HepG2 (cell line): Measurements from ENCODE around the gene EPO. TPM values are rescaled to one million over a fixed set of nuclear protein-coding genes. Genes with fewer than 3 reads are reported as not detected.
"Not testable (repeated sequence)": the region's sequence is repeated elsewhere in the genome, so short reads cannot be mapped to it uniquely, and the experiment has no call there.

ENCODE experiments used
- ATAC-seq: fragments of 200-7000 bp; cut with Tn5 transposase; 3 replicates; pipeline ENCODE4 v1.9.1; 2020; ENCODE audit warnings: mild to moderate bottlenecking, moderate library complexity
- BruUV-seq: library from RNA; stranded (reverse); fragments of 400-500 nt; replicated peaks from 2 replicates; lab custom pipeline; 2021; lab: Mats Ljungman, UMichigan
- CTCF ChIA-PET: fragments of 300-600 bp; formaldehyde crosslinking; extraction: SDS; loops from one replicate; lab custom pipeline; 2021; ENCODE audit warnings: low total read pairs, inconsistent platforms, low intra/inter-chr PET ratio; lab: Yijun Ruan, JAX
- POLR2A ChIA-PET: fragments of 350-600 bp; sonication (Branson Sonifier 250); formaldehyde crosslinking; loops from one replicate; lab custom pipeline; 2020; ENCODE audit warnings: antibody characterized with exemption, inconsistent platforms; lab: Yijun Ruan, JAX
- DNase-seq: peaks from one replicate; pipeline ENCODE4 v3.0.0-alpha.2; 2015; ENCODE audit warnings: low spot score
- FAIRE-seq: peaks from 3 replicates; lab custom pipeline; 2011; peaks lifted over from hg19 to GRCh38; lab: Jason Lieb, UNC
- H2AFZ ChIP-seq: one replicate; pipeline ENCODE4 v1.6.1; 2011; ENCODE audit warnings: low read length, inconsistent platforms
- H3K27ac ChIP-seq: fragments of 300-600 bp; 3 replicates; pipeline ENCODE4 v1.8.0; 2011; ENCODE audit warnings: mixed run types, mild to moderate bottlenecking, mixed read lengths, low read length, inconsistent platforms; ENCODE audit not compliant: insufficient read depth; ENCODE audit errors: extremely low read length
- H3K27me3 ChIP-seq, 2 experiments: fragments of 200-600 bp in 1 of 2; 2 replicates in 1 of 2; 3 replicates in 1 of 2; pipeline versions ENCODE4 v1.6.0 to v1.8.0; 2011; ENCODE audit warnings: low read length in 2 of 2, mild to moderate bottlenecking in 2 of 2, moderate library complexity in 2 of 2, inconsistent platforms in 1 of 2; ENCODE audit not compliant: insufficient read depth in 2 of 2, control insufficient read depth in 1 of 2
- H3K36me3 ChIP-seq, 2 experiments: fragments of 200-600 bp in 1 of 2; replicated peaks in 1 of 2; 2 replicates in 1 of 2; 3 replicates in 1 of 2; pipeline versions ENCODE4 v1.5.1 to v1.8.0; 2011; ENCODE audit warnings: low read length in 2 of 2, inconsistent platforms in 1 of 2; ENCODE audit not compliant: insufficient read depth in 2 of 2, control insufficient read depth in 1 of 2
- H3K4me1 ChIP-seq: 2 replicates; pipeline ENCODE4 v1.5.1; 2012; ENCODE audit warnings: low read length, inconsistent platforms; ENCODE audit not compliant: insufficient read depth
- H3K4me2 ChIP-seq: 2 replicates; pipeline ENCODE4 v1.6.0; 2011; ENCODE audit warnings: low read depth, low read length, inconsistent platforms
- H3K4me3 ChIP-seq, 3 experiments: fragments of 200-600 bp in 1 of 3; sonication (generic), shearing (Covaris generic) in 1 of 3; replicated peaks in 1 of 3; 2 replicates each; pipeline ENCODE4 v1.5.1; 2011 to 2016; ENCODE audit warnings: low read length in 3 of 3, inconsistent platforms in 2 of 3, low read depth in 2 of 3, mild to moderate bottlenecking in 2 of 3, control low read depth in 1 of 3, mixed read lengths in 1 of 3; ENCODE audit not compliant: insufficient read depth in 1 of 3
- H3K79me2 ChIP-seq: one replicate; pipeline ENCODE4 v1.6.1; 2011; ENCODE audit warnings: low read length, inconsistent platforms; ENCODE audit not compliant: insufficient read depth
- H3K9ac ChIP-seq: 2 replicates; pipeline ENCODE4 v1.6.0; 2011; ENCODE audit warnings: mild to moderate bottlenecking, low read depth, low read length, inconsistent platforms; ENCODE audit not compliant: insufficient read depth
- H3K9me3 ChIP-seq: 2 replicates; pipeline ENCODE4 v1.5.1; 2012; ENCODE audit warnings: mild to moderate bottlenecking, low read length
- H4K20me1 ChIP-seq: 2 replicates; pipeline ENCODE4 v1.6.0; 2011; ENCODE audit warnings: inconsistent platforms, mild to moderate bottlenecking, low read length, moderate library complexity; ENCODE audit not compliant: insufficient read depth
- CEBPB ChIP-seq: IDR thresholded peaks from 2 replicates; pipeline ENCODE4 v1.6.1; 2011; ENCODE audit warnings: low read depth, low read length, improper control_type of control experiment, borderline replicate concordance
- STAT6 ChIP-seq: sonication (generic); formaldehyde crosslinking; IDR thresholded peaks from 2 replicates; pipeline ENCODE4 v1.4.0; 2020; ENCODE audit warnings: missing genetic modification reagents, mild to moderate bottlenecking, borderline replicate concordance
- WGBS: methylation state at CpG from one replicate; pipeline ENCODE4 v1.1.6; 2017; ENCODE audit warnings: low lambda C conversion rate; 5-methylcytosine and 5-hydroxymethylcytosine counted together
- in situ Hi-C: cut with HindIII; loops from 2 replicates; pipeline ENCODE4 v1.10.0; 2017; ENCODE audit warnings: low pct_unique_long_range_greater_than_20kb; ENCODE audit not compliant: extremely low pct_ligation_motif_present
- intact Hi-C: fragments of 100-400 bp; cut with micrococcal nuclease; formaldehyde crosslinking; loops from one replicate; pipeline ENCODE4 v1.10.0; 2022; ENCODE audit not compliant: unreplicated experiment
- polyA plus RNA-seq, 8 experiments: library from polyadenylated mRNA; depleted of rRNA in 3 of 8; stranded (reverse) in 7 of 8; unstranded in 1 of 8; fragments of >200 nt; fragmentation: Illumina TruSeq in 4 of 8; extraction: Trizol in 4 of 8; gene quantifications; 2 replicates each; pipeline versions ENCODE4 v1.2.1 to v1.2.3, GENCODE V29; 2011 to 2016; ENCODE audit warnings: low read depth in 4 of 8, missing spikeins in 1 of 8, mixed read lengths in 1 of 8; ENCODE audit not compliant: insufficient read depth in 1 of 8
- total RNA-seq, 5 experiments: library from RNA; depleted of rRNA; stranded (reverse); fragments of >200 nt; fragmentation: Illumina TruSeq; extraction: Trizol; gene quantifications; 2 replicates each; pipeline ENCODE4 v1.2.3, GENCODE V29; 2016; ENCODE audit warnings: low read depth in 1 of 5

The EPO gene
- total and polyA plus RNA-seq, 2 of the 13 experiments (the other 11 are each of a cell fraction or from before 2014, with no cell fraction given): 10.3 to 25.7 TPM

- Histone ChIP-seq H3K9me3 (no peaks in the 10 kb centered on the region), H3K27ac (no peak overlapping the region), H3K4me2 (no peak overlapping the region), H3K27me3 (no peaks in the 10 kb centered on the region), H2AFZ (no peak overlapping the region), H3K4me1 (0 out of 2 replicates have a peak, but pooled peaks cover 10% of the 10 kb centered on the region), H3K9ac (no peak overlapping the region), H3K4me3 (no peak overlapping the region), H3K36me3 (no peaks in the 10 kb centered on the region), H4K20me1 (no peaks in the 10 kb centered on the region), H3K79me2 (no peaks in the 10 kb centered on the region)
- ChIA-PET CTCF (no interaction called here), POLR2A (no interaction called here)
- intact Hi-C loops: no loop called here
- WGBS: 25% methylated on average over 5 of the region's 6 CpGs
- no peak for DNase-seq
- ATAC-seq: no peak
- BruUV-seq: no TSS peak
- in situ Hi-C loops: loop anchor here (10.0 kb wide), 1 partner anchor 234 kb away; the partner anchor contains the start of gene SPACDR
- no peak for FAIRE-seq
- TF ChIP-seq STAT6 (CRISPR knock-in tag) (no peak), CEBPB (0 out of 2 replicates have a peak, but pooled peaks have one; percentile 14)
These were observed 21.2 kb upstream of the EPO start for GRCh38 chr7:100699018-100699417.

GRCh38 chr7:100701089-100701488, 19.2 kb upstream of the EPO start:
- DNase-seq, H3K9me3 ChIP-seq, H3K36me3 ChIP-seq, H3K27me3 ChIP-seq, H2AFZ ChIP-seq, POLR2A ChIA-PET, H4K20me1 ChIP-seq, H3K27ac ChIP-seq, H3K4me3 ChIP-seq, ATAC-seq, H3K4me2 ChIP-seq, FAIRE-seq, BruUV-seq, CTCF ChIA-PET, H3K79me2 ChIP-seq, H3K9ac ChIP-seq, intact Hi-C loops: not testable (repeated sequence)
- peaks cover 10% of the 10 kb centered on the region for H3K4me1 ChIP-seq
- in situ Hi-C loops: loop anchor here (10.0 kb wide), 1 partner anchor 154 kb away; the partner anchor contains the start of gene SLC12A9
- WGBS: 86% methylated on average over 3 of the region's 3 CpGs
